Measurements from ENCODE around the gene RSL1D1.
"Not testable (repeated sequence)": the region's sequence is repeated elsewhere in the genome, so short reads cannot be mapped to it uniquely, and the experiment has no call there.

The RSL1D1 gene

GRCh38 chr16:11843206-11843605 is 8.1 kb downstream of the RSL1D1 start:
- DNase-seq = no peak

- DNase-seq = no peak
These were observed 10.3 kb downstream of the RSL1D1 start for GRCh38 chr16:11841026-11841425.

GRCh38 chr16:11836650-11837244 is 14.6 kb downstream of the RSL1D1 start:
- DNase-seq = no peak

GRCh38 chr16:11835891-11836649 is 15.3 kb downstream of the RSL1D1 start:
- DNase-seq = no peak

- no peak for DNase-seq
These were observed 16.0 kb downstream of the RSL1D1 start for GRCh38 chr16:11835309-11835708.

GRCh38 chr16:11833951-11834695 is 17.2 kb downstream of the RSL1D1 start:
- DNase-seq = no peak

- DNase-seq = no peak
These were observed 22.6 kb downstream of the RSL1D1 start for GRCh38 chr16:11828696-11829095.

GRCh38 chr16:11825520-11826165 is 25.7 kb downstream of the RSL1D1 start:
- DNase-seq = not testable (repeated sequence)

GRCh38 chr16:11824362-11824761 is 27.0 kb downstream of the RSL1D1 start:
- no peak for DNase-seq

- DNase-seq = not testable (repeated sequence)
These were observed 27.7 kb downstream of the RSL1D1 start for GRCh38 chr16:11823645-11824044.

- no peak for DNase-seq
These were observed 31.5 kb downstream of the RSL1D1 start for GRCh38 chr16:11819798-11820197.

- DNase-seq = not testable (repeated sequence)
These were observed 32.4 kb downstream of the RSL1D1 start for GRCh38 chr16:11818970-11819369.

GRCh38 chr16:11816123-11816522 is 35.2 kb downstream of the RSL1D1 start:
- DNase-seq = no peak

GRCh38 chr16:11814800-11815199 is 36.5 kb downstream of the RSL1D1 start:
- DNase-seq = not testable (repeated sequence)

- DNase-seq = no peak
These were observed 44.6 kb downstream of the RSL1D1 start for GRCh38 chr16:11806721-11807120.

GRCh38 chr16:11805556-11805955 is 45.8 kb downstream of the RSL1D1 start:
- no peak for DNase-seq

- DNase-seq = no peak
These were observed 49.8 kb downstream of the RSL1D1 start for GRCh38 chr16:11801481-11802021.

GRCh38 chr16:11800382-11800718 is 51.0 kb downstream of the RSL1D1 start:
- no peak for DNase-seq

GRCh38 chr16:11799509-11800381 is 51.6 kb downstream of the RSL1D1 start:
- no peak for DNase-seq

- DNase-seq = no peak
These were observed 52.3 kb downstream of the RSL1D1 start for GRCh38 chr16:11799017-11799381.

GRCh38 chr16:11797957-11798299 is 53.4 kb downstream of the RSL1D1 start:
- DNase-seq = no peak

Data from NCI-H1436 treated with DMSO at 0.1 percent for 48 hours (cell line).